Stomach (tissue), 4 donors: ENCODE results near the gene C1orf50.

Experiments
- CTCF ChIP-seq, 7 experiments: fragments of 450-650 bp in 4 of 7; fragments of 200-600 bp in 3 of 7; sonication (generic) in 3 of 7; IDR thresholded peaks; one replicate each; pipeline ENCODE4 v1.5.1; 2016 to 2019; ENCODE audit warnings: antibody characterized with exemption in 7 of 7, control low read depth in 2 of 7, mild to moderate bottlenecking in 1 of 7
- POLR2A ChIP-seq, 4 donors: fragments of 450-650 bp; IDR thresholded peaks; one replicate each; pipeline ENCODE4 v1.6.1; 2016; ENCODE audit warnings: antibody characterized with exemption in 4 of 4, control low read depth in 2 of 4, mild to moderate bottlenecking in 1 of 4, moderate library complexity in 1 of 4

- TF ChIP-seq CTCF (IDR thresholded peaks at IDR 0.05) = no peak
- no peak for TF ChIP-seq POLR2A (IDR thresholded peaks at IDR 0.05)
Observed at GRCh38 chr1:42817440-42817767, 50.4 kb downstream of the C1orf50 start.
